PFSK-1 (cell line): Measurements from ENCODE around the gene TMEM220.

Experiments used
- FOXP2 ChIP-seq: optimal IDR thresholded peaks from 2 replicates; pipeline ENCODE3; 2011; ENCODE audit warnings: borderline replicate concordance, control low read depth, inconsistent platforms; ENCODE audit not compliant: insufficient read depth; ENCODE audit errors: extremely low read length, extremely low read depth
- POLR2AphosphoS5 ChIP-seq: IDR thresholded peaks from 2 replicates; pipeline ENCODE4 v1.6.1; 2012; ENCODE audit warnings: low read depth, mild to moderate bottlenecking, control low read depth, low read length, moderate library complexity
- SIN3A ChIP-seq: IDR thresholded peaks from 2 replicates; pipeline ENCODE4 v1.6.1; 2012; ENCODE audit warnings: mild to moderate bottlenecking, low read length, moderate library complexity, borderline replicate concordance; ENCODE audit not compliant: insufficient read depth
- TAF1 ChIP-seq: IDR thresholded peaks from 2 replicates; pipeline ENCODE4 v1.6.1; 2012; ENCODE audit warnings: low read length, control low read depth, borderline replicate concordance; ENCODE audit not compliant: insufficient read depth
- TF ChIP-seq, protein P1 (sequence below), 2 experiments: IDR thresholded peaks; 2 replicates each; pipeline versions ENCODE4 v1.6.1 to v1.8.0; 2011 to 2012; ENCODE audit warnings: low read depth in 2 of 2, low read length in 2 of 2, control low read depth in 1 of 2, inconsistent platforms in 1 of 2, mild to moderate bottlenecking in 1 of 2, moderate library complexity in 1 of 2; ENCODE audit not compliant: insufficient read depth in 1 of 2

TMEM220 gene

GRCh38 chr17:10713318-10713717, 16.5 kb downstream of the TMEM220 start:
- TF ChIP-seq, protein P1, sequence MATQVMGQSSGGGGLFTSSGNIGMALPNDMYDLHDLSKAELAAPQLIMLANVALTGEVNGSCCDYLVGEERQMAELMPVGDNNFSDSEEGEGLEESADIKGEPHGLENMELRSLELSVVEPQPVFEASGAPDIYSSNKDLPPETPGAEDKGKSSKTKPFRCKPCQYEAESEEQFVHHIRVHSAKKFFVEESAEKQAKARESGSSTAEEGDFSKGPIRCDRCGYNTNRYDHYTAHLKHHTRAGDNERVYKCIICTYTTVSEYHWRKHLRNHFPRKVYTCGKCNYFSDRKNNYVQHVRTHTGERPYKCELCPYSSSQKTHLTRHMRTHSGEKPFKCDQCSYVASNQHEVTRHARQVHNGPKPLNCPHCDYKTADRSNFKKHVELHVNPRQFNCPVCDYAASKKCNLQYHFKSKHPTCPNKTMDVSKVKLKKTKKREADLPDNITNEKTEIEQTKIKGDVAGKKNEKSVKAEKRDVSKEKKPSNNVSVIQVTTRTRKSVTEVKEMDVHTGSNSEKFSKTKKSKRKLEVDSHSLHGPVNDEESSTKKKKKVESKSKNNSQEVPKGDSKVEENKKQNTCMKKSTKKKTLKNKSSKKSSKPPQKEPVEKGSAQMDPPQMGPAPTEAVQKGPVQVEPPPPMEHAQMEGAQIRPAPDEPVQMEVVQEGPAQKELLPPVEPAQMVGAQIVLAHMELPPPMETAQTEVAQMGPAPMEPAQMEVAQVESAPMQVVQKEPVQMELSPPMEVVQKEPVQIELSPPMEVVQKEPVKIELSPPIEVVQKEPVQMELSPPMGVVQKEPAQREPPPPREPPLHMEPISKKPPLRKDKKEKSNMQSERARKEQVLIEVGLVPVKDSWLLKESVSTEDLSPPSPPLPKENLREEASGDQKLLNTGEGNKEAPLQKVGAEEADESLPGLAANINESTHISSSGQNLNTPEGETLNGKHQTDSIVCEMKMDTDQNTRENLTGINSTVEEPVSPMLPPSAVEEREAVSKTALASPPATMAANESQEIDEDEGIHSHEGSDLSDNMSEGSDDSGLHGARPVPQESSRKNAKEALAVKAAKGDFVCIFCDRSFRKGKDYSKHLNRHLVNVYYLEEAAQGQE (IDR thresholded peaks at IDR 0.05; ENCODE audit: insufficient read depth in 1 of 2, low read depth in 2 of 2, low read length in 2 of 2) = no peak

DNA sequence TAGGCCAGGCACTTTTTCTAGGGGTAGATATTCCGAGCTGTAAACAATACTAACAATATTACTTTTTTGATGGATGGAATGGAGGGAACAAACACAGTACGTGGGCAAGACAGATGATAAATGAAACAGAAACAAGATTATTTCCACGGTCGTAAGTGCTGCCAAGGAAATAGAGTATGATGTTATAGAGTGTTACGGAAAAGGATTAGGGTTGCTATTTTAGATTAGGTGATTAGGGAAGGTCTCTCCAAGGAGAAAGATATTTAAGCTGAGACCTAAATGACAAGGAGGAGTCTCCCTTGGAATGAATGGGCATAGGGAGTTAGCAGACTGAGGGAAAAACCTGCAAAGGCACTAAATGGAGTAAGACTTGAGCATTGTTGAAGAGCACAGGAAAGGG, 24.1 kb downstream of the TMEM220 start:
- TF ChIP-seq FOXP2 = no peak
- TF ChIP-seq, protein P1 (IDR thresholded peaks at IDR 0.05; ENCODE audit: insufficient read depth in 1 of 2, low read depth in 2 of 2, low read length in 2 of 2) = no peak
- no peak for TF ChIP-seq TAF1
- TF ChIP-seq POLR2AphosphoS5 = no peak
- TF ChIP-seq SIN3A = no peak

DNA sequence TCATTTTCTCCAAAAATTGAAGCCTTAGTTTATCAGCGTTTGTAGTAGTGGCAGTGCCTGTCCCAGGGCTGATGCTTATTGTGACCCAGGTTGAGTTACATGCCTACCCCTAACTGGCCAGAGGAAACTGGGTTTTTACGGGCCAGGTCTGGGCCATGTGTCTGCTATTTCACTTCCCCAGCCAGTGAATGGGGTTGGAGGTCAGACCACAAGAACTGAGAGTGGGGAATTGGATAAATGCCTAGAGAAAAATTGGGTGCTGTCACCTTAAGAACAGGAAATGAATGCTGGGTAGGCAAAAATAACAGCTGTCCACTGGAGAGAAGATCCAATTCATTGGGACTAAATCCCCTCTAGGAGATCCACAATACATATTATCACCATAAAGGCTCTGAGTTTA, 27.2 kb downstream of the TMEM220 start:
- TF ChIP-seq FOXP2 = no peak
- TF ChIP-seq POLR2AphosphoS5 = no peak
- TF ChIP-seq TAF1 = no peak
- no peak for TF ChIP-seq SIN3A
- TF ChIP-seq, protein P1 (IDR thresholded peaks at IDR 0.05; ENCODE audit: insufficient read depth in 1 of 2, low read depth in 2 of 2, low read length in 2 of 2) = no peak

DNA sequence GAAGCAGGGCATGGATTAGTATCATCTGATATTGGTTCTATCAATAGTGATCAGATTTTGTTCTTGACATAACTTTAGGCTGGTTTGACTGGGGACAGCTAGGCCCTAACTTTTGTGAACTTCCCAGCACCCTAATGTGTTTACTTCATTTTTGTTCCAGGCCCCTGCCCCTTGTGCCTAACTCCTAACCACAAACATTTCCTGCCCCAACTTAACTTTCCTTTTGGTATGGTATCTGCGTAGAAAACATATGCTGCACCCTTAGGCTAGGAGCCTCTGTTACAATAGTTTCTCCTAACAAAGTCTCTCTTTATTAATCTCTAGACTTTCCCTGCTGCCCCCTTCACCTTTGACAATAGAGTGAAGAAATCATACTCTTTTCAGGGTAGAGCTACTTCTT, 30.0 kb downstream of the TMEM220 start:
- no peak for TF ChIP-seq POLR2AphosphoS5
- no peak for TF ChIP-seq TAF1
- no peak for TF ChIP-seq SIN3A
- TF ChIP-seq, protein P1 (IDR thresholded peaks at IDR 0.05; ENCODE audit: insufficient read depth in 1 of 2, low read depth in 2 of 2, low read length in 2 of 2) = no peak
- TF ChIP-seq FOXP2 = no peak

GRCh38 chr17:10698096-10698818, 31.6 kb downstream of the TMEM220 start:
- no peak for TF ChIP-seq FOXP2
- TF ChIP-seq SIN3A = no peak
- TF ChIP-seq, protein P1 (IDR thresholded peaks at IDR 0.05; ENCODE audit: insufficient read depth in 1 of 2, low read depth in 2 of 2, low read length in 2 of 2) = no peak
- no peak for TF ChIP-seq TAF1
- TF ChIP-seq POLR2AphosphoS5 = no peak
